Thoracic aorta (tissue), 2 donors: ENCODE data around the gene ARHGAP19. TPM values are rescaled to one million over a fixed set of nuclear protein-coding genes. Genes with fewer than 3 reads are reported as not detected.

ENCODE experiments used
- ATAC-seq: fragments of 150-250 bp; one replicate; pipeline ENCODE4 v1.8.0; 2017; ENCODE audit warnings: low read depth; ENCODE audit not compliant: insufficient number of reproducible peaks, low FRiP score
- DNase-seq: peaks from one replicate; pipeline ENCODE4 v3.0.0-alpha.2; 2020; ENCODE audit warnings: low spot score
- H3K27ac ChIP-seq, 2 donors: fragments of 200-600 bp; sonication (generic); 1 replicate in 1 of 2; 2 replicates in 1 of 2; pipeline ENCODE4 v1.5.1; 2016; ENCODE audit warnings: mild to moderate bottlenecking in 2 of 2, moderate library complexity in 2 of 2
- H3K27me3 ChIP-seq: fragments of 200-600 bp; sonication (generic); replicated peaks from 2 replicates; pipeline ENCODE4 v1.6.0; 2016; ENCODE audit warnings: mild to moderate bottlenecking; ENCODE audit not compliant: insufficient read depth
- H3K36me3 ChIP-seq: fragments of 200-600 bp; sonication (generic); one replicate; pipeline ENCODE4 v1.5.1; 2016
- H3K4me1 ChIP-seq, 2 donors: fragments of 200-600 bp; sonication (generic); 1 replicate in 1 of 2; 2 replicates in 1 of 2; pipeline versions ENCODE4 v1.5.1 to v1.6.0; 2016; ENCODE audit warnings: low read depth in 2 of 2, mild to moderate bottlenecking in 1 of 2; ENCODE audit not compliant: control insufficient read depth in 1 of 2
- H3K4me3 ChIP-seq: fragments of 200-600 bp; sonication (generic); 2 replicates; pipeline ENCODE4 v1.5.1; 2016; ENCODE audit warnings: mild to moderate bottlenecking
- H3K9me3 ChIP-seq: fragments of 200-600 bp; sonication (generic); 2 replicates; pipeline ENCODE4 v1.5.1; 2016
- total RNA-seq, 2 donors: library from RNA; depleted of rRNA; stranded (reverse); fragments of >200 nt; gene quantifications; one replicate each; pipeline versions ENCODE4 v1.1.0 to v1.2.3, GENCODE V29; 2016
- TF ChIP-seq, protein P1 (sequence below): fragments of 200-600 bp; sonication (generic); IDR thresholded peaks from one replicate; pipeline ENCODE4 v1.5.1; 2019; ENCODE audit warnings: antibody characterized with exemption

The ARHGAP19 gene
- total RNA-seq, 2 donors from 2014 or later = 3.5 to 27.1 TPM

DNA sequence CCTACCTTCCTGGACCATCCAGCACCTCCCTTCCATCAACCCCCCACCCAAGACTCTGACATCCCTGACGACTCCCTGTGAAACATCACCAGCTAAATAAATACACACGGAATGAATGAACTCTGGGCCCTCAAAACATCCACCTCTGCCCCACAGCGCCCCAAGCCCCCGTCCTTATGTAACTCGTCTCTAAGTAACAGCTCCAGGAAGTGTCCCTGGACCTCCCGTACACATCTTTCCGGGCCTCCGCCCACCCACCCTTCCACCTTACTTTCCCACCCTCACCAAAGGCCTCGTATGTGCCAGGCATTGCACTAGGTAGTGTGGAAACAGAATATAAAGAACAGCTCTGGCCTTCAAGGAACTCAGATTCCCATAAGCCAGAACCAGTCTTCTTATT lies 79.0 kb downstream of the ARHGAP19 start:
- no peak for ATAC-seq
- DNase-seq = no peak
- no peaks in the 10 kb centered on the region for H3K36me3 ChIP-seq
- no peaks in the 10 kb centered on the region for H3K27me3 ChIP-seq
- H3K27ac ChIP-seq = no peak overlapping the region
- no peaks in the 10 kb centered on the region for H3K4me1 ChIP-seq
- no peak overlapping the region for H3K4me3 ChIP-seq
- H3K9me3 ChIP-seq = no peaks in the 10 kb centered on the region
- TF ChIP-seq, protein P1, sequence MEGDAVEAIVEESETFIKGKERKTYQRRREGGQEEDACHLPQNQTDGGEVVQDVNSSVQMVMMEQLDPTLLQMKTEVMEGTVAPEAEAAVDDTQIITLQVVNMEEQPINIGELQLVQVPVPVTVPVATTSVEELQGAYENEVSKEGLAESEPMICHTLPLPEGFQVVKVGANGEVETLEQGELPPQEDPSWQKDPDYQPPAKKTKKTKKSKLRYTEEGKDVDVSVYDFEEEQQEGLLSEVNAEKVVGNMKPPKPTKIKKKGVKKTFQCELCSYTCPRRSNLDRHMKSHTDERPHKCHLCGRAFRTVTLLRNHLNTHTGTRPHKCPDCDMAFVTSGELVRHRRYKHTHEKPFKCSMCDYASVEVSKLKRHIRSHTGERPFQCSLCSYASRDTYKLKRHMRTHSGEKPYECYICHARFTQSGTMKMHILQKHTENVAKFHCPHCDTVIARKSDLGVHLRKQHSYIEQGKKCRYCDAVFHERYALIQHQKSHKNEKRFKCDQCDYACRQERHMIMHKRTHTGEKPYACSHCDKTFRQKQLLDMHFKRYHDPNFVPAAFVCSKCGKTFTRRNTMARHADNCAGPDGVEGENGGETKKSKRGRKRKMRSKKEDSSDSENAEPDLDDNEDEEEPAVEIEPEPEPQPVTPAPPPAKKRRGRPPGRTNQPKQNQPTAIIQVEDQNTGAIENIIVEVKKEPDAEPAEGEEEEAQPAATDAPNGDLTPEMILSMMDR = no peak

DNA sequence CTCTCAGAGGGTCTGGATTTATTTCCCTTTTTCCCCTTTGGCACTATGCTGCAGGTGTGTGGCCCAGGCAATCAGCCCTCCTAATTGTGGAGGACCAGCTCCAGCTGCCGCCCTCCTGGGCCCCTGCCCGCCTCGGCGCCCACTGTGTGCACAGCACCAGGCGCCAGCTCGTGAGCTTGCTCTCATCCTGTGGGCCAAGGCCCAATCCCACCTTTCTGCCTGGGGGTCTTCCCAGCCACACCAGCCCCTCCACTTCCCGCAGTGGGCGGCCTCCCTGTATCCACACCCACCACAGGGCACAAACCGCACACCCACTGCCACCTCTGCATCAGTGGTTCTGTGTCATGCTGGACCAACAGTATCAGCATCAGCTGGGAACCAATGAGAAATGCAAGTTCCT lies 81.2 kb downstream of the ARHGAP19 start:
- Histone ChIP-seq H3K4me3 (no peak overlapping the region), H3K4me1 (no peaks in the 10 kb centered on the region), H3K27me3 (no peaks in the 10 kb centered on the region), H3K27ac (no peak overlapping the region), H3K36me3 (no peaks in the 10 kb centered on the region), H3K9me3 (no peaks in the 10 kb centered on the region)
- DNase-seq (no peak), ATAC-seq (no peak)
- TF ChIP-seq, protein P1 = no peak

DNA sequence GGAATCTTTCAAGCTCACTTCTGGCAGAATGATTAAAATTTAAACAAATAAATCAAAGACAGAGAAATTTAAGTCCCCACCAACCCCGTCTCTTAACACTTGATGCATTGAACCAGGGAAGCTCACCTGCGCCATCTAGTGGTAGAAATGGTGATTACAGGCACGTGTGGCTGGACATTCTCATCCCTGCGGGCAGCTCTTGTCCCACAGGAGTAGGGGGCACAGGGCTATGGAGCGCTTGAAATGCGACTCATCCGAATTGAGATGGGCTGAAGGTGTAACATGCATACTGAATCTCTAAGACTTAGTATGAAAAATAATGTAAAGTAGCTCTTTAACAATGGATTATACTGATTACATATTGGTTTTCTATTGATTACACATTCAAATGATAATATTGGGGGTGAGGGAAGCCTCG lies 81.9 kb downstream of the ARHGAP19 start:
- no peaks in the 10 kb centered on the region for H3K36me3 ChIP-seq
- ATAC-seq (peak; percentile 16), DNase-seq (no peak)
- H3K27ac ChIP-seq = no peak overlapping the region
- H3K4me1 ChIP-seq = no peaks in the 10 kb centered on the region
- H3K4me3 ChIP-seq = no peak overlapping the region
- H3K9me3 ChIP-seq = no peaks in the 10 kb centered on the region
- H3K27me3 ChIP-seq = no peaks in the 10 kb centered on the region
- TF ChIP-seq, protein P1 = peak; percentile 98

DNA sequence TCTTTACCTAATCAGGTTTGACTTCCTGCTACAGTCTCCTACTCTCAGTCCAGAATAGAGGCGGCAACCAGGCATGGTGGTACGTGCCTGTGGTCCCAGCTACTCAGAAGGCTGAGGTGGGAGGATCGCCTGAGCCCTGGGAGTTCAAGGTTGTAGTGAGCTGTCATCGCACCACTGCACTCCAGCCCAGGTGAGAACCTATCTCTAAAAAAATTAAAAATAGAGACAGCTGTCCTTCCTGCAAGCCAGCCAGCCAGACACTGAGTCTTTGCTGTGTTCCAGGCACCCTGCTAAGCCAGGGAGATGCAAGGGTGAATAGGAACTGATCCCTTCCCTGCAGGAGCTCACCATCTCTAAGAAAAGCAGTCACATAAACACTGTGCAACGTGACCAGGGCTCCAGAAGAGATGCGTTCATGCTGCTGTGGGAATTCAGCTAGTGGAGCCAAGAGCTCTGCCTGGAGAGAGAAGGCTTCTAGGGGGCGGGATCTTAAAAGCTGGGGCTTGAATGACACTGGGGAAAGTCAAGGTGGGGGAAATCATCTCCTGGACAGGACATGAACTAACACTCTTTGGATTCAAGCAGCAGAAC lies 84.6 kb downstream of the ARHGAP19 start:
- Histone ChIP-seq H3K4me3 (no peak overlapping the region), H3K9me3 (no peaks in the 10 kb centered on the region), H3K4me1 (no peaks in the 10 kb centered on the region), H3K27ac (no peak overlapping the region), H3K36me3 (no peaks in the 10 kb centered on the region), H3K27me3 (no peaks in the 10 kb centered on the region)
- TF ChIP-seq, protein P1 = no peak
- no peak for DNase-seq
- no peak for ATAC-seq

DNA sequence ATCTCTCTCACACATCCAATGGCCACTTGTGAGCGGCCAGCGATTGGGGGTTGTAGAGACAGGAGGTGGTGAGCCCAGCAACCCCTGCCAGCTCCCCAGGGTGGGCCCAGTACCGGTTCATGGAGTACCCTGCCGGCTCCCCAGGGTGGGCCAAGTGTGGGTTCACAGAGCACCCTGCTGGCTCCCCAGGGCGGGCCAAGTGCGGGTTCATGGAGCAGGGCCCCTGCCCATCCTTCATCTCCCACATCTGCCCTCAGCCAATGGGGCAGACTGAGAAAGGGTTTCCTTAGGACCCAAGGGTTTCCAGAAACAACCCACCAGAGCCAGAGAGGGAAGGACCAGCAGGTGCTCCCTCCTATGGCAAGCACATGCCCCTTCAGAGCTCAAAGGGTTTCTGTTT lies 85.3 kb downstream of the ARHGAP19 start:
- no peaks in the 10 kb centered on the region for H3K27me3 ChIP-seq
- no peaks in the 10 kb centered on the region for H3K36me3 ChIP-seq
- no peak for ATAC-seq
- DNase-seq = no peak
- no peaks in the 10 kb centered on the region for H3K4me1 ChIP-seq
- TF ChIP-seq, protein P1 = no peak
- no peak overlapping the region for H3K4me3 ChIP-seq
- H3K9me3 ChIP-seq = no peaks in the 10 kb centered on the region
- H3K27ac ChIP-seq = no peak overlapping the region
